ENCODE measurements around the gene TSSC4.

TSSC4 gene

DNA sequence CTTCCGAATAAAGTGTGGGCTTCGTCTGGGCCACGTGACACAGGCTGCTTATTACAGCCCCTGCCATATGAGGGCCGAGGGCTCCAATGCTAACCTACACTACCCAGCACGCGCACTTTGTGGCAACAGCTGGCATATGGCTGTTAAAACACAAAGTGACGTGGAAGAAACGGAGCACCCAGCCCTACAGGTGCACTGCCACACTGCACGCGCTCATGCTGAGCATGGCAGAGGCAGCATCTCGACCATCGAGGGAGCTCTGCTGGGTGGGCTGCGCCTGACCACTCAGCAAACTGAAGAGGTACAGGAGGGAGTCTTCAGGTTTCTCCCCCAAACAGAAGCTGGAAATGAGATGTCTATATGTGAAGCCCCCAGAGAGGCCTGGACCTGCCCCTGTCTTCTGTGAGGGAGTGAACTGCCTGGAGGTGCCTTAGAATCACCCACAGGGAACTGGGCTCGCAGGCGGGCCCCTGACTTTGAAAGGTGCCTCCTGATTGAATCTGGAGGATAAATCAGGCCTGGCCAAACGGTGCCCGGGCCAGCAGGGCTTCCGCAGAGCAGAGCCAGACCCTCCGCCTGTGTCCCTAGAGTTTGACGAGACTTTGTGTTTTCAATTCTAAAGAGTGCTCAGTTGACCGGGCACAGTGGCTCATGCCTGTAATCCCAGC, 18.3 kb downstream of the TSSC4 start:
- no peak for TF ChIP-seq CTCF (IDR thresholded peaks at IDR 0.05; ENCODE audit: low read depth, low read length, missing control alignments)
- H3K4me3 ChIP-seq (ENCODE audit: low read depth, low read length): no peak overlapping the region
- in situ Hi-C loops (cut with HindIII; ENCODE audit: low sequenced_read_pairs): no loop called here
- DNase-seq (ENCODE audit: low read depth): no peak

DNA sequence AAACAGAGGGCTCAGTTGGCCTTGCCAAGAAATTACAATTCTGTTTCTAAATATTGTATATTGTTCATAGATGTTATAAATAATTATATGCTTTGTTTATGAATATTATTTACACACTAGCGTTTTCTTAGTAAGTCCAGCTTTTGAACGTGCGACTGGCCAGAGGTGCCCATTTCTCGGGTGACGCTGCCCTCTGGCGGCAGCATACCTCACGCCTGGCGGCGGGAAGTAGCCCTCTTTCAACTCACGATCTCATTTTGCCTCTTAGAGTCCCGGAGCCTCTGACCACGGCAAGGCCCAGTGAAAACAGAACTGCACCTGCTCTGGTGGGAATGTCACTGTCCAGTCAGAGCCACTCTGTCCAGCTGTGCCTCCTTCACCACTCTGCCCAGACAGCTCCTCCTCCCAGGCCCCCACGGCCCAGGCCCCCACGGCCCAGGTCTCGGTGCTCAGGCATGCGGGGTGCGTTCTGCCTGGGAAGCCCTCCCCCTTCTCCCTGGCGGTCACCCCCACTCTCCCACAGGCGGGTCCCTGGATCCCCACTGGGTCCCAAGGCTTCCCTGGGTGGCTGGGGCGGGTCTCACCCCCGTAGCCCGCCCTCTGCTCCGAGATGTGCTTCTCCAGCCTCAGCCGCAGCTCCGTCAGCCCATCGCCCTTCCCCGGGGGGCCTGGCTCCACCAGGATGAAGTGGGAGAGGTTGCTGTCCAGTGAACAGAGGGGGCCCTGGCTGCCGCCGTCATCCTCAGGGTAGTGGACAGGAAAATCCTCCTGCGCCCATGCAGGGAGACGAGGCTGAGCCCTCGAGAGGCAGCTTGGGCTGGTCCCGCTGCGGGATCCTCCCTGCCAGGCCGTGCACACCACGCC, 19.3 kb downstream of the TSSC4 start:
- DNase-seq (ENCODE audit: low read depth): peak; percentile 49
- TF ChIP-seq CTCF (IDR thresholded peaks at IDR 0.05; ENCODE audit: low read depth, low read length, missing control alignments): peak; percentile 88
- in situ Hi-C loops (cut with HindIII; ENCODE audit: low sequenced_read_pairs): no loop called here
- H3K4me3 ChIP-seq (ENCODE audit: low read depth, low read length): no peak overlapping the region

DNA sequence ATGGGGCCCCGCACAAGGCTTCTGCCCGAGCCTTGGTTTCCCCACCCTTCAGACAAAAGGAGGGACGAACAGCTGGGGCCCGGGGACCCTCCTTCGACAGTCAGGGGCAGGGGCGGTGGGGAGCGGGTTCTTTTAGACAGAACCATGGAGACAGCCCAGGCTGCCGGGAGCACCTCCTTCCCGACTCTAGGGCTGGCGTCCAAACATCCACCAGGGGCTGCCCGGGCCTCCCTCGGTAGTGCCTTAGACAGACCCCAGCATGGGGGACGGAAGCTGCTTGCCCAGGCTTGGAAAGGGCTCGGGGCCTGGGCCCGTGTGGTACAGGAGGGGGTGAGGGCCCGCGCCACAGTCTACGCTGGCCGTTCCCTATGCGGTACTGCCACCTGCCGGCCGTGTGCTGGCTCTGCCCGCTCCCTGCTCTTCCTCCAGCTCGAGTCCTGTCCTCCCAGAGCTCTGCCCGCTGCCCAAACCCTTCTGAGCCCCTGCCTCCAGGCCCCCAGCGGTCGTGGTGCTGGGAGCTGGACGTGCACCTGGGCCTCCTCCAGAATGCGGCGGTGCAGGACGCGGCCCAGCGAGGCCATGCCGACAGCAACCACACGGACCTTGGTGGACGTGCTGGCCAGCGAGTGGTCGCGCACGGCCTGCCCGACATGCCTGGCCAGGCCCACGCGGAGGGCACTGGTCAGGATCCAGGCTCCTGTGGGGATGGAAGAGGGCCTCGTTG, 20.1 kb downstream of the TSSC4 start:
- peak; percentile 26 for DNase-seq (ENCODE audit: low read depth)
- peak; percentile 86 for TF ChIP-seq CTCF (IDR thresholded peaks at IDR 0.05; ENCODE audit: low read depth, low read length, missing control alignments)
- in situ Hi-C loops (cut with HindIII; ENCODE audit: low sequenced_read_pairs): no loop called here
- no peak overlapping the region for H3K4me3 ChIP-seq (ENCODE audit: low read depth, low read length)

GRCh38 chr11:2421226-2421994, 20.9 kb downstream of the TSSC4 start:
- H3K4me3 ChIP-seq (ENCODE audit: low read depth, low read length): no peak overlapping the region
- TF ChIP-seq CTCF (IDR thresholded peaks at IDR 0.05; ENCODE audit: low read depth, low read length, missing control alignments): no peak
- no peak for DNase-seq (ENCODE audit: low read depth)
- in situ Hi-C loops (cut with HindIII; ENCODE audit: low sequenced_read_pairs): no loop called here

GRCh38 chr11:2421996-2422395, 21.4 kb downstream of the TSSC4 start:
- no peak overlapping the region for H3K4me3 ChIP-seq (ENCODE audit: low read depth, low read length)
- DNase-seq (ENCODE audit: low read depth): no peak
- no peak for TF ChIP-seq CTCF (IDR thresholded peaks at IDR 0.05; ENCODE audit: low read depth, low read length, missing control alignments)
- in situ Hi-C loops (cut with HindIII; ENCODE audit: low sequenced_read_pairs): no loop called here

Data from astrocyte of the cerebellum (primary cell).